DMS153 (cell line): ENCODE data around the gene TRIM6.
"Not testable (repeated sequence)": the region's sequence is repeated elsewhere in the genome, so short reads cannot be mapped to it uniquely, and the experiment has no call there.

Experiments
- DNase-seq: peaks from one replicate; lab custom pipeline; 2025; lab: John Stamatoyannopoulos, UW

The TRIM6 gene

GRCh38 chr11:5603326-5603725 is 6.9 kb downstream of the TRIM6 start:
- DNase-seq: no peak

- no peak for DNase-seq
Measured at GRCh38 chr11:5604896-5605295, 8.5 kb downstream of the TRIM6 start.

GRCh38 chr11:5605849-5606248 is 9.4 kb downstream of the TRIM6 start:
- no peak for DNase-seq

GRCh38 chr11:5608808-5609207 is 12.4 kb downstream of the TRIM6 start:
- no peak for DNase-seq

GRCh38 chr11:5610446-5610845 is 14.0 kb downstream of the TRIM6 start:
- no peak for DNase-seq

GRCh38 chr11:5611627-5612026 is 15.2 kb downstream of the TRIM6 start:
- no peak for DNase-seq

GRCh38 chr11:5618807-5619206 is 22.4 kb downstream of the TRIM6 start:
- no peak for DNase-seq

- DNase-seq: no peak
Measured at GRCh38 chr11:5620651-5621521, 24.4 kb downstream of the TRIM6 start.

GRCh38 chr11:5621580-5621979 is 25.1 kb downstream of the TRIM6 start:
- no peak for DNase-seq

GRCh38 chr11:5622802-5623201 is 26.4 kb downstream of the TRIM6 start:
- DNase-seq: no peak

GRCh38 chr11:5624489-5625279 is 28.2 kb downstream of the TRIM6 start, which contains the start of gene TRIM34:
Gene TRIM34 (plus strand): TSS chr11:5625001. CDS start chr11:5632332, 7,331 bp downstream.
- DNase-seq: no peak

GRCh38 chr11:5625281-5625680 is 28.8 kb downstream of the TRIM6 start:
- no peak for DNase-seq

- no peak for DNase-seq
Measured at GRCh38 chr11:5626196-5626595, 29.8 kb downstream of the TRIM6 start.

- no peak for DNase-seq
Measured at GRCh38 chr11:5631417-5631816, 35.0 kb downstream of the TRIM6 start.

- DNase-seq: no peak
Measured at GRCh38 chr11:5631969-5632635, 35.7 kb downstream of the TRIM6 start.

- no peak for DNase-seq
Measured at GRCh38 chr11:5639953-5640352, 43.5 kb downstream of the TRIM6 start.

GRCh38 chr11:5643585-5643984 is 47.1 kb downstream of the TRIM6 start:
- no peak for DNase-seq

- no peak for DNase-seq
Measured at GRCh38 chr11:5646139-5646538, 49.7 kb downstream of the TRIM6 start.

- no peak for DNase-seq
Measured at GRCh38 chr11:5655474-5655873, 59.0 kb downstream of the TRIM6 start.

GRCh38 chr11:5656956-5657355 is 60.5 kb downstream of the TRIM6 start:
- not testable (repeated sequence) for DNase-seq

- no peak for DNase-seq
Measured at GRCh38 chr11:5658318-5658717, 61.9 kb downstream of the TRIM6 start.
